NB4 (cell line): ENCODE data around the gene MGLL.

Source experiments
- CTCF ChIP-seq: IDR thresholded peaks from one replicate; pipeline ENCODE4 v1.5.1; 2012; ENCODE audit warnings: low read depth, low read length
- POLR2A ChIP-seq: IDR thresholded peaks from 2 replicates; pipeline ENCODE4 v1.6.1; 2011; ENCODE audit warnings: mild to moderate bottlenecking; ENCODE audit not compliant: insufficient read length; ENCODE audit errors: extremely low read depth

- TF ChIP-seq CTCF (no peak), POLR2A (no peak)
Observed at GRCh38 chr3:127697551-127698240, 124.6 kb downstream of the MGLL start.
